GM21515 (cell line): ENCODE results near the gene IFITM10.

Experiments used
- ATAC-seq: cut with Tn5 transposase; IDR thresholded peaks from one replicate; pipeline ENCODE4 v1.9.1; 2021; ENCODE audit not compliant: unreplicated experiment

Gene IFITM10

GRCh38 chr11:1742371-1742770, 8.0 kb downstream of the IFITM10 start:
- ATAC-seq: no peak

GRCh38 chr11:1741741-1742140, 8.7 kb downstream of the IFITM10 start:
- no peak for ATAC-seq

- ATAC-seq: no peak
These were observed 9.4 kb downstream of the IFITM10 start for GRCh38 chr11:1740786-1741530.

GRCh38 chr11:1739576-1739975, 10.8 kb downstream of the IFITM10 start:
- ATAC-seq: no peak

GRCh38 chr11:1738380-1738779, 12.0 kb downstream of the IFITM10 start:
- no peak for ATAC-seq

GRCh38 chr11:1737080-1737757, 13.2 kb downstream of the IFITM10 start:
- ATAC-seq: no peak

- ATAC-seq: no peak
These were observed 13.9 kb downstream of the IFITM10 start for GRCh38 chr11:1736447-1736992.

- no peak for ATAC-seq
These were observed 15.1 kb downstream of the IFITM10 start for GRCh38 chr11:1735271-1735670.

- no peak for ATAC-seq
These were observed 15.7 kb downstream of the IFITM10 start for GRCh38 chr11:1734641-1735081.

GRCh38 chr11:1733716-1734640, 16.4 kb downstream of the IFITM10 start:
- no peak for ATAC-seq

GRCh38 chr11:1733009-1733715, 17.2 kb downstream of the IFITM10 start:
- ATAC-seq: no peak

GRCh38 chr11:1732418-1733008, 17.9 kb downstream of the IFITM10 start:
- ATAC-seq: no peak

GRCh38 chr11:1731451-1732059, 18.8 kb downstream of the IFITM10 start:
- no peak for ATAC-seq

GRCh38 chr11:1730059-1730629, 20.3 kb downstream of the IFITM10 start:
- no peak for ATAC-seq

- no peak for ATAC-seq
These were observed 20.7 kb downstream of the IFITM10 start for GRCh38 chr11:1729692-1730011.

- no peak for ATAC-seq
These were observed 21.3 kb downstream of the IFITM10 start for GRCh38 chr11:1728931-1729691.

GRCh38 chr11:1728301-1728700, 22.1 kb downstream of the IFITM10 start:
- no peak for ATAC-seq

- ATAC-seq: no peak
These were observed 22.5 kb downstream of the IFITM10 start for GRCh38 chr11:1727861-1728260.
